Measurements from ENCODE around the gene HDAC2.
"Not testable (repeated sequence)": the region's sequence is repeated elsewhere in the genome, so short reads cannot be mapped to it uniquely, and the experiment has no call there.

HDAC2 gene

DNA sequence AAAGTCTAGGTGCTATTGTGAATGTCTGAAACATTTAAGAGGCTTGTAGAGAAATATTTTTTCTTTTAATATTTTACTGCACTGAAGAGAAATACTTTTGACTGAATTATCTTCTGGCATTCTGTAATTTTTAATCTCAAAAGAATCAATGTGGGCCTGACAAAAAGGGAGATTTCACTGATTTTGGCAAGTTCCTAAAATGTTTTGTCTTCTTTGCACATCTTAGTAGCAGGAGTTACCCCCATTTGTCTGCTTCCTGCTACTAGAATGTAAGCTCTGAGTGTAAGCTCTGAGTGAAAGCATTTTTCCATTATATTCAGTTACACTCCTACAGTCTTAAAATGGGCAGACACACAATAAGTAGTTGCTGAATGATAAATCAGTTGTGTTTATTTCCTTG lies 31.1 kb downstream of the HDAC2 start:
- Histone ChIP-seq H3K4me1 (ENCODE audit: control insufficient read depth, insufficient read depth, low read length) (no peaks in the 10 kb centered on the region), H3K4me3 (ENCODE audit: low read depth, low read length) (no peak overlapping the region), H3K27me3 (ENCODE audit: control insufficient read depth, insufficient read depth, low read length) (no peaks in the 10 kb centered on the region), H3K27ac (ENCODE audit: low read depth, low read length) (no peak overlapping the region), H3K9me3 (ENCODE audit: control insufficient read depth, insufficient read depth, low read depth, low read length) (no peaks in the 10 kb centered on the region), H3K9ac (ENCODE audit: low read length) (no peak overlapping the region), H3K36me3 (ENCODE audit: control insufficient read depth, insufficient read depth, low read length) (peaks cover 64% of the 10 kb centered on the region)

DNA sequence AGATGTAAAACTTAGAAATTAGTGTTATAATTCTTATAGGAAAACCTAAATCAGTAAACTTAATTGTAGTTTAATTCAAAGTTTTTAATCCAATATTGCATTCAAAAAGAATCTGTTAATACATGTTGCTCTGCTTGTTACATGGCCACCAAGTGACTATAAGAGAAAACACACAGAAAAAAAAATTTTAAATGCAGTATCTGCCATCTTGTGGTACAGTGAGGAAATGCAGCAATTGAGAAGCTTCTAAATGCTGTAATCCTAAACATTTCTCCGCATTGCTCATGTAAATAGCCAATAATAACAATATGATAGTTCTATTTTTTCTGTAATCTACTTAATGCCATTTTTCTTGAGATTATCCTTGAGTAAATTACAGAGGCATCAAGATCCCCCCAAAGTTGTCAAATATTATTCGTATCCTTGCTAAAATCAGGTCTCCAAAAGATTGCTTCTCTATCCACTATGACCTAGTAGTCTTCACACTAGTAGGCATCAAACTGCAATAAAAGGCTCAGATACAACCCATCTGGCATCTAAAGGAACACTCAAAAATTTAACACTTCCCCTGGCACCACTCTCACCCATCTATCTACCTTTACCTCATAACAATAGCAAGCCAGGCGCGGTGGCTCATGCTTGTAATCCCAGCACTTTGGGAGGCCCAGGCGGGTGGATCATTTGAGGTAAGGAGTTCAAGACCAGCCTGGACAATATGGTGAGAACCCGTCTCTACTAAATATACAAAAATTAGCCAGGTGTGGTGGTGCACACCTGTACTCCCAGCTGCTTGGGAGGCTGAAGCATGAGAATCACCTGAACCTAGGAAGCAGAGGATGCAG lies 34.6 kb downstream of the HDAC2 start:
- no peak overlapping the region for H3K9ac ChIP-seq (ENCODE audit: low read length)
- no peaks in the 10 kb centered on the region for H3K4me1 ChIP-seq (ENCODE audit: control insufficient read depth, insufficient read depth, low read length)
- no peak overlapping the region for H3K4me3 ChIP-seq (ENCODE audit: low read depth, low read length)
- peaks cover 44% of the 10 kb centered on the region for H3K36me3 ChIP-seq (ENCODE audit: control insufficient read depth, insufficient read depth, low read length)
- H3K27me3 ChIP-seq (ENCODE audit: control insufficient read depth, insufficient read depth, low read length): no peaks in the 10 kb centered on the region
- no peak overlapping the region for H3K27ac ChIP-seq (ENCODE audit: low read depth, low read length)
- H3K9me3 ChIP-seq (ENCODE audit: control insufficient read depth, insufficient read depth, low read depth, low read length): peaks cover 9% of the 10 kb centered on the region; the same call in 1 of the 2 replicates

DNA sequence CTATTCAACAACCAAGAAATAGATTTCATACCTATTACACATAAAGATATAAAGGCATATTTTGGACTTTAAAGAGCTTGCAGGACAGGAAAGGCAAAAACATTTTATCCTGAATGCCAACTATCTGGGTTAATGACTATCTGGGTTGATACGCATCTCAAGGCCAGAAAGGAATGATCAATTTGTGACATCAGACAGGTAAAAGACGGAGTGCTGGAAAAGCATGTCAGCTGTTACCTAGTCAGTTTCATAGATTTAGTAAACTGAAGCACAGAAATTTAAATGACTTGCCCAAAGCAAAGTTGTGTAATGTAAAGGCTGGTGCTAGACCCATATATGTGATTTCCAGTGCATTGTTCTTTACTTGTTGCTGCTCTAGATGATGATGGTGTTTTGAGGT lies 36.8 kb downstream of the HDAC2 start:
- H3K4me1 ChIP-seq (ENCODE audit: control insufficient read depth, insufficient read depth, low read length): no peaks in the 10 kb centered on the region
- H3K9me3 ChIP-seq (ENCODE audit: control insufficient read depth, insufficient read depth, low read depth, low read length): peaks cover 18% of the 10 kb centered on the region; the same call in 1 of the 2 replicates
- no peak overlapping the region for H3K27ac ChIP-seq (ENCODE audit: low read depth, low read length)
- H3K36me3 ChIP-seq (ENCODE audit: control insufficient read depth, insufficient read depth, low read length): peaks cover 22% of the 10 kb centered on the region
- H3K4me3 ChIP-seq (ENCODE audit: low read depth, low read length): no peak overlapping the region
- no peaks in the 10 kb centered on the region for H3K27me3 ChIP-seq (ENCODE audit: control insufficient read depth, insufficient read depth, low read length)
- no peak overlapping the region for H3K9ac ChIP-seq (ENCODE audit: low read length)

DNA sequence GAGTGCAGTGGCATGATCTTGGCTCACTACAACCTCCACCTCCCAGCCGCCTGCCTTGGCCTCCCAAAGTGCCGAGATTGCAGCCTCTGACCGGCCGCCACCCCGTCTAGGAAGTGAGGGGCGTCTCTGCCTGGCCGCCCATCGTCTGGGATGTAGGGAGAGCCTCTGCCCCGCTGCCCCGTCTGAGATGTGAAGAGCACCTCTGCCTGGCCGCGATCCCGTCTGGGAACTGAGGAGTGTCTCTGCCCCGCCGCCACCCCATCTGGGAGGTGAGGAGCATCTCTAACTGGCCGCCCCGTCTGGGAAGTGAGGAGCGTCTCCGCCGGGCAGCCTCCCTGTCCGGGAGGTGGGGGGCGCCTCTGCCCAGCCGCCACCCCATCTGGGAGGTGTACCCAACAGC lies 39.0 kb downstream of the HDAC2 start:
- not testable (repeated sequence) for H3K27ac ChIP-seq (ENCODE audit: low read depth, low read length); H3K27me3 ChIP-seq (ENCODE audit: control insufficient read depth, insufficient read depth, low read length); H3K4me1 ChIP-seq (ENCODE audit: control insufficient read depth, insufficient read depth, low read length); H3K9ac ChIP-seq (ENCODE audit: low read length); H3K4me3 ChIP-seq (ENCODE audit: low read depth, low read length)
- peaks cover 15% of the 10 kb centered on the region for H3K36me3 ChIP-seq (ENCODE audit: control insufficient read depth, insufficient read depth, low read length)
- peaks cover 18% of the 10 kb centered on the region; the same call in 1 of the 2 replicates for H3K9me3 ChIP-seq (ENCODE audit: control insufficient read depth, insufficient read depth, low read depth, low read length)

DNA sequence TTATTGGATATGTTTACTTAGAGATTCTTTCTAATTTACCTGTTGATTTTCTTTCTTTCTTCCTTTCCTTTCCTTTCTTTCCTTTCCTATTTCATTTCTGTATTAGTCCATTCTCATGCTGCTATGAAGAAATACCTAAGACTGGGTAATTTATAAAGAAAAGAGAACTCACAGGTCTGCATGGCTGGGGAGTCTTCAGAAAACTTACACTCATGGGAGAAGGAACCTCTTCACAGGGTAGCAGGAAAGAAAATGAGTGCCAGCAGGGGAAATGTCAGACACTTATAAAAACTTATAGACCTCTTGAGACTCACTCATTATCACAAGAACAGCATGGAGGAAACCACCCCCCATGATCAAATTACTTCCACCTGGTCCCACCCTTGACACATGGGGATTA lies 40.8 kb downstream of the HDAC2 start:
- H3K4me3 ChIP-seq (ENCODE audit: low read depth, low read length): no peak overlapping the region
- H3K4me1 ChIP-seq (ENCODE audit: control insufficient read depth, insufficient read depth, low read length): no peaks in the 10 kb centered on the region

DNA sequence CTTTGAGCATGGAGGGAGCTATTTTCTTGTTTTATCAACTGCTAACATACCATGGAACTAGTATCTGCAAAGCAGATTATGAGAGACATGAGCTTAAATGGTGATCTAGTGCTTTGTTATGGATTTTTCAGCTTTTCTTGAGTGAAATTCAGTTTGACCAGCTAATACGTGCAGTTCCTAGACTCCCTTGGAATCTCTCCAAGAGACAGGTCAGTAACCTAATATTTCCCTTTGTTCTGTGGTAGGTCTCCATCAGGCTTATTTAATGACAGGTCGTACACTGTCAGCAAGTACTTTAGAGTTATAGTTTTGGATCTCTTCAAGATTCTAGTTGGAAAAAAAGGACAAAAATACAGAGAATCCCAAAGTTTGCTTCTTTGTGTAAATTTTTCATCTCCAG lies 43.9 kb downstream of the HDAC2 start:
- Histone ChIP-seq H3K9ac (ENCODE audit: low read length) (no peak overlapping the region), H3K36me3 (ENCODE audit: control insufficient read depth, insufficient read depth, low read length) (no peaks in the 10 kb centered on the region), H3K9me3 (ENCODE audit: control insufficient read depth, insufficient read depth, low read depth, low read length) (peaks cover 14% of the 10 kb centered on the region; the same call in 1 of the 2 replicates), H3K27me3 (ENCODE audit: control insufficient read depth, insufficient read depth, low read length) (no peaks in the 10 kb centered on the region), H3K4me1 (ENCODE audit: control insufficient read depth, insufficient read depth, low read length) (no peaks in the 10 kb centered on the region), H3K4me3 (ENCODE audit: low read depth, low read length) (no peak overlapping the region), H3K27ac (ENCODE audit: low read depth, low read length) (no peak overlapping the region)

More for the DNA sequence above, 40.8 kb downstream of the HDAC2 start:
- Histone ChIP-seq H3K27ac (ENCODE audit: low read depth, low read length) (no peak overlapping the region), H3K27me3 (ENCODE audit: control insufficient read depth, insufficient read depth, low read length) (no peaks in the 10 kb centered on the region), H3K9me3 (ENCODE audit: control insufficient read depth, insufficient read depth, low read depth, low read length) (peaks cover 18% of the 10 kb centered on the region; the same call in 1 of the 2 replicates), H3K36me3 (ENCODE audit: control insufficient read depth, insufficient read depth, low read length) (peaks cover 15% of the 10 kb centered on the region), H3K9ac (ENCODE audit: low read length) (no peak overlapping the region)

DNA sequence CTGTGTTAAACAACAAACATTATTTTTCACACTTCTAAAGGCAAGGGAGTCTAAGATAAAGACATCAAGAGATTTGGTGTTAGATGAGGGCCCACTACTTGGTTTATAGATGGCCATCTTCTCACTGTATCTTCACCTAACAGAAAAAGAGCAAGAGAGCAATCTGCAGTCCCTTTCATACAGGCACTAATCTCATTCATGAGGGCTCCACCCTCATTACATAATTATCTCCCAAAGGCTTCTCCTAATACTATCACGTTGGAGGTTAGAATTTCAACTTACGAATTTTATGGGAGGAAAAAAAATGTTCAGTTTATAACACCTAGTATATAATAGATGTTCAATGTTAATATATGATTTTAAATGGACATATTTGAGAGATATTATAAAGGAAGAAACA lies 45.6 kb downstream of the HDAC2 start:
- Histone ChIP-seq H3K9ac (ENCODE audit: low read length) (no peak overlapping the region), H3K9me3 (ENCODE audit: control insufficient read depth, insufficient read depth, low read depth, low read length) (peaks cover 3% of the 10 kb centered on the region; the same call in 1 of the 2 replicates), H3K27ac (ENCODE audit: low read depth, low read length) (no peak overlapping the region), H3K4me3 (ENCODE audit: low read depth, low read length) (no peak overlapping the region), H3K36me3 (ENCODE audit: control insufficient read depth, insufficient read depth, low read length) (no peaks in the 10 kb centered on the region), H3K27me3 (ENCODE audit: control insufficient read depth, insufficient read depth, low read length) (no peaks in the 10 kb centered on the region), H3K4me1 (ENCODE audit: control insufficient read depth, insufficient read depth, low read length) (peaks cover 8% of the 10 kb centered on the region; the same call in 1 of the 2 replicates)

DNA sequence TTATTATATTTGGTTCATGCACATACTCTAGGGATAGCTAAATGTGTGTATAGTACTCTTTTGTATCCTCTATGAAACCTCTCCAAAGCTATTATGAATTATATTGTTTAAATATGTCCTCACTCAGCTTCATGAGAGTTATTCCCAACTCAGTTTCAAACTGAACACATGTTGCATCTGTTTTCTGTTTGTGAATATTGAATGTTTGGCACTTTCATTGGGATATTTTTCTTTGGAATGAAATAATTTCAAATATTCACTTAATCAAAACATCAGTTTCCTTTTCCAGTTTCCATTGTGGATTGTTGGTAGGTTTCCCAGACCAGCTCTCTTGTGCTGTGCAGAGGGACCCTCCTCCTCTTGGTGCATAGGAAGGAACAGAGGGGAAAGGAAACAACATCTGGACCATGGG lies 46.6 kb downstream of the HDAC2 start:
- no peaks in the 10 kb centered on the region for H3K27me3 ChIP-seq (ENCODE audit: control insufficient read depth, insufficient read depth, low read length)
- peaks cover 10% of the 10 kb centered on the region; the same call in 1 of the 2 replicates for H3K4me1 ChIP-seq (ENCODE audit: control insufficient read depth, insufficient read depth, low read length)
- H3K4me3 ChIP-seq (ENCODE audit: low read depth, low read length): no peak overlapping the region
- H3K9ac ChIP-seq (ENCODE audit: low read length): no peak overlapping the region
- peaks cover 2% of the 10 kb centered on the region; the same call in 1 of the 2 replicates for H3K9me3 ChIP-seq (ENCODE audit: control insufficient read depth, insufficient read depth, low read depth, low read length)
- no peaks in the 10 kb centered on the region for H3K36me3 ChIP-seq (ENCODE audit: control insufficient read depth, insufficient read depth, low read length)
- H3K27ac ChIP-seq (ENCODE audit: low read depth, low read length): no peak overlapping the region

DNA sequence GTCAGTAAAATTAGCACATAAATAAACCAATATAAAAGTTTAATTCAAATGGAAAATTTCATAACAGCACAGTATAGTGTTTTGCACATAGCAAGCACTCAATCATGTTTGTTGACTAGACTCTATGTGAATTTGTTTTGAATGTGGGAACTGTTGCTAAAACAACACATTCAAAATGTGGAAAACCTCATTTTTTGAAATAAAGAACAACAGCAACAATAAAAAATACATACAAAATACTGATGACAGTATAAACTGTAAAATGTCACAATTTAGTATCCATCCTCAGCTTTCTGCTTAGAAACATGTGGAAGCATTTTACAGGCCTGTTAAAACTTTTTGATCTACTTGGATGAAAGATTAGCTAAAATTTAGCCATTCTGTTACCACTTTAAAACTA lies 47.4 kb downstream of the HDAC2 start:
- no peaks in the 10 kb centered on the region for H3K27me3 ChIP-seq (ENCODE audit: control insufficient read depth, insufficient read depth, low read length)
- no peak overlapping the region for H3K27ac ChIP-seq (ENCODE audit: low read depth, low read length)
- H3K4me3 ChIP-seq (ENCODE audit: low read depth, low read length): no peak overlapping the region
- H3K4me1 ChIP-seq (ENCODE audit: control insufficient read depth, insufficient read depth, low read length): peaks cover 12% of the 10 kb centered on the region; the same call in 1 of the 2 replicates
- H3K9ac ChIP-seq (ENCODE audit: low read length): no peak overlapping the region
- H3K36me3 ChIP-seq (ENCODE audit: control insufficient read depth, insufficient read depth, low read length): no peaks in the 10 kb centered on the region
- H3K9me3 ChIP-seq (ENCODE audit: control insufficient read depth, insufficient read depth, low read depth, low read length): no peaks in the 10 kb centered on the region

DNA sequence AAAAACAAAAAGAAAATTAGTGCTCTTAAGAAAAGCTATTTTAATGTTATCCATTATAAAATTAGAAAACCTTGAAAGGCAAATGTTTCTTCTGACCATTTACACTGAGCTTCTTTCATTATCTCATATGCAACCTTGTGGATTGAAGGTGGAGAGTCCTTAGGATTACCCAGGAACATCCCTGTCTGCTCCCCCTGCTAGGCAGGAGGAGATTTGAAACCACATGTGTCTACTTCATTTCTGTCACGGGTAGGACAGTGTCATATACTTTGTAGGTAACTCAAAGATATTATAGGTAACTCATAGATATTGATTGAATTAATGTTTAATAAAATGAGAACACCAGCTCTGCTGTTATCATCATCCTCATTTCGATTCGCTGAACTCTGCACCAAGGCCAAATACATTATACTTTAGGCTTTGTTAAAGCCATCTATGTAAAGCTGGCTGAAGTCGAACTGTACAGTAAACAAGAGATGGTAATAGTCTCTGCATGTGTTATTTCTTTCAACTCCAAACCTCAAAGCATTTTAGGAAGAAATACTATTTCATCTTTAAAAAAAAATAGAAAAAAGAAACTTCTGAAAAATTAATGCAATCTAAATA lies 49.5 kb downstream of the HDAC2 start:
- Histone ChIP-seq H3K27me3 (ENCODE audit: control insufficient read depth, insufficient read depth, low read length) (no peaks in the 10 kb centered on the region), H3K27ac (ENCODE audit: low read depth, low read length) (no peak overlapping the region), H3K9me3 (ENCODE audit: control insufficient read depth, insufficient read depth, low read depth, low read length) (no peaks in the 10 kb centered on the region), H3K4me3 (ENCODE audit: low read depth, low read length) (no peak overlapping the region), H3K4me1 (ENCODE audit: control insufficient read depth, insufficient read depth, low read length) (peaks cover 12% of the 10 kb centered on the region; the same call in 1 of the 2 replicates), H3K9ac (ENCODE audit: low read length) (no peak overlapping the region), H3K36me3 (ENCODE audit: control insufficient read depth, insufficient read depth, low read length) (no peaks in the 10 kb centered on the region)

DNA sequence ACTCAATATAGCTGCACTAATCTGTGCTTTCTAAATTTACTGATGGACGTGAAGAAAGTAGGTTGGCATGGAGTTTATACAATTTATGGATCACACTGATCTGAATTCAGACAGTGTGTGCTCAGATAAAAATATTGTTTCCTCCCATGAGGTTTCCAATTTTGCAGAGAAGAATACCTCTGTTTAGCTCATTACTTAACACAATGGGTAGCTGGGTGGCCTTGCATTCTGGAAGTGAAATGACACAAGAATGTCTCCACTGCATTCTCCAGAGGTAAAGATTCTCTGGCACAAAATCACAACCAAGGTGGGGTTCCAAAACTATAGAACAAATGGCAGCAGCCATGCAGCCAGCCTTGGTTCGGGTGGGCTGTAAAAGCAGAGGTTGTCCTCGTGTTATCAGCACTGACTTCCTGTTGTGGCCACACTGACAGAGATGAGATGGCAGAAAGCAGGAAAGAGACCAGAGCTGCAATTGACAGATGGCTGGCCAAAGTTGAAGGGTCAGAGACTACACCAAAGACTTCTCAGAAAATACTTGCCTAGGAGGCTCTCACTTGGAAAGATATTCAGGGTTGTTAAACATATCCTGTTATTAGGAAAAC lies 50.2 kb downstream of the HDAC2 start:
- Histone ChIP-seq H3K9me3 (ENCODE audit: control insufficient read depth, insufficient read depth, low read depth, low read length) (no peaks in the 10 kb centered on the region), H3K4me1 (ENCODE audit: control insufficient read depth, insufficient read depth, low read length) (peaks cover 12% of the 10 kb centered on the region; the same call in 1 of the 2 replicates), H3K9ac (ENCODE audit: low read length) (no peak overlapping the region), H3K4me3 (ENCODE audit: low read depth, low read length) (no peak overlapping the region), H3K27me3 (ENCODE audit: control insufficient read depth, insufficient read depth, low read length) (no peaks in the 10 kb centered on the region), H3K36me3 (ENCODE audit: control insufficient read depth, insufficient read depth, low read length) (no peaks in the 10 kb centered on the region), H3K27ac (ENCODE audit: low read depth, low read length) (no peak overlapping the region)

Measured in HUES6 (cell line).